A549 (cell line): ENCODE measurements around the gene TUBA8.

Source experiments
- CTCF ChIP-seq: fragments of >200 bp; sonication (Bioruptor Twin); formaldehyde crosslinking; IDR thresholded peaks from 3 replicates; pipeline ENCODE4 v1.5.1; 2016
- EP300 ChIP-seq, 2 experiments: fragments of >200 bp; sonication (Bioruptor Twin); formaldehyde crosslinking; IDR thresholded peaks; 2 replicates in 1 of 2; 3 replicates in 1 of 2; pipeline ENCODE4 v1.6.1; 2016 to 2017

GRCh38 chr22:18111759-18112330 is 1.2 kb downstream of the TUBA8 start:
- TF ChIP-seq CTCF (no peak), EP300 (IDR thresholded peaks at IDR 0.05) (no peak)
